ENCODE data around the gene URI1.
"Not testable (repeated sequence)": the region's sequence is repeated elsewhere in the genome, so short reads cannot be mapped to it uniquely, and the experiment has no call there.

URI1 gene

DNA sequence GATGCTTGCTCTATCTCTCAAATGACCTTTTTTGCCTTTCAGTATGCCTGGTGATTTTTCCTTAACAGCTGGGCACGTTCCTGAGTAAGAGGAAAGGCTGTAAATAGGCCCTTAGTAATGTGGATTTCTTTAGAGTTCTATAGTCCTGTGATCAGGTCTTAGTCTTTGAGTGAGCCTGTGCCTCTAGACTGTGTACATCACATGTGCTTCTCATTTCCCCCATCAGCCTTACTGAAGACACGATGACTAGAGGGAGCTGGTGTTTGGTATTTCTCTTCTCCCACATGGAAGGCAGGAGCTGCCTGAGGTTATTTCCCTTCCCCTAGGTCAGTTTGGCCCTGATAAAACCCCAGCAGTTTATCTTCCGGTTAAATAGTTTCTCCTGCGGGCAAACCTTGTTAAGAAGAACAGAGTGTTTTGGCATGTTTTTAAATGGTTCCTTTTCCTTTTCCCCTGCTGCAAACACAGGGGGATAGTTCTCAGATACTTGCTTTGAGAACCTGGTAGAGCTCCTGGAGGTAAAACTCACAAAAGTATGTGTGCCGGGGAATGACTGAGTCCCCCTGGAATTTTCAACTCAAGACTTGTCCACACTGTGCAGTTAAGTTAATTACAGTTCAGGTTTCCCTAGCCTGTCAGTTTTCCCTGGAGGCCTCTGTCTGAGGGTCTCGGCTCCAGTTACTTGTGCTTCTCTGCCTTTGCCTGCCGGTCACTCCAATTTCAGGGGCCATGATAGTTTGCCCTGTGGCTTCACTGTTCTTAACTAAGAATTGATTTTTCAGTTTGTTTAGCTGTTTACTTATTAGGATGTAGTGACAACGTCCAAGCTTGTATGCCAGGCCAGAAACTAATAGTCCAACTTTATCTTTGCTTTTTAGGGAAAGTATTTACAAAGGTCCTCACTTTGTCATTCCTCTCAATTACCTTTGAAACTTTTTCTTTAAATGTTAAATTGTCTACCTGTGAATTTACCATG, 94.4 kb downstream of the URI1 start:
- no peak for DNase-seq (ENCODE audit: low read depth in 1 of 2, low spot score in 1 of 2)

GRCh38 chr19:30037835-30038234, 95.8 kb downstream of the URI1 start:
- TF ChIP-seq, protein P1, sequence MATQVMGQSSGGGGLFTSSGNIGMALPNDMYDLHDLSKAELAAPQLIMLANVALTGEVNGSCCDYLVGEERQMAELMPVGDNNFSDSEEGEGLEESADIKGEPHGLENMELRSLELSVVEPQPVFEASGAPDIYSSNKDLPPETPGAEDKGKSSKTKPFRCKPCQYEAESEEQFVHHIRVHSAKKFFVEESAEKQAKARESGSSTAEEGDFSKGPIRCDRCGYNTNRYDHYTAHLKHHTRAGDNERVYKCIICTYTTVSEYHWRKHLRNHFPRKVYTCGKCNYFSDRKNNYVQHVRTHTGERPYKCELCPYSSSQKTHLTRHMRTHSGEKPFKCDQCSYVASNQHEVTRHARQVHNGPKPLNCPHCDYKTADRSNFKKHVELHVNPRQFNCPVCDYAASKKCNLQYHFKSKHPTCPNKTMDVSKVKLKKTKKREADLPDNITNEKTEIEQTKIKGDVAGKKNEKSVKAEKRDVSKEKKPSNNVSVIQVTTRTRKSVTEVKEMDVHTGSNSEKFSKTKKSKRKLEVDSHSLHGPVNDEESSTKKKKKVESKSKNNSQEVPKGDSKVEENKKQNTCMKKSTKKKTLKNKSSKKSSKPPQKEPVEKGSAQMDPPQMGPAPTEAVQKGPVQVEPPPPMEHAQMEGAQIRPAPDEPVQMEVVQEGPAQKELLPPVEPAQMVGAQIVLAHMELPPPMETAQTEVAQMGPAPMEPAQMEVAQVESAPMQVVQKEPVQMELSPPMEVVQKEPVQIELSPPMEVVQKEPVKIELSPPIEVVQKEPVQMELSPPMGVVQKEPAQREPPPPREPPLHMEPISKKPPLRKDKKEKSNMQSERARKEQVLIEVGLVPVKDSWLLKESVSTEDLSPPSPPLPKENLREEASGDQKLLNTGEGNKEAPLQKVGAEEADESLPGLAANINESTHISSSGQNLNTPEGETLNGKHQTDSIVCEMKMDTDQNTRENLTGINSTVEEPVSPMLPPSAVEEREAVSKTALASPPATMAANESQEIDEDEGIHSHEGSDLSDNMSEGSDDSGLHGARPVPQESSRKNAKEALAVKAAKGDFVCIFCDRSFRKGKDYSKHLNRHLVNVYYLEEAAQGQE (IDR thresholded peaks at IDR 0.05; ENCODE audit: insufficient replicate concordance, low read depth) = no peak
- TF ChIP-seq GABPA (IDR thresholded peaks at IDR 0.05; ENCODE audit: low read depth) = no peak
- TF ChIP-seq SPI1 (IDR thresholded peaks at IDR 0.05; ENCODE audit: borderline replicate concordance, low read depth) = no peak
- no peak for TF ChIP-seq POLR2AphosphoS5 (IDR thresholded peaks at IDR 0.05; ENCODE audit: low read depth)
- TF ChIP-seq, protein P2, sequence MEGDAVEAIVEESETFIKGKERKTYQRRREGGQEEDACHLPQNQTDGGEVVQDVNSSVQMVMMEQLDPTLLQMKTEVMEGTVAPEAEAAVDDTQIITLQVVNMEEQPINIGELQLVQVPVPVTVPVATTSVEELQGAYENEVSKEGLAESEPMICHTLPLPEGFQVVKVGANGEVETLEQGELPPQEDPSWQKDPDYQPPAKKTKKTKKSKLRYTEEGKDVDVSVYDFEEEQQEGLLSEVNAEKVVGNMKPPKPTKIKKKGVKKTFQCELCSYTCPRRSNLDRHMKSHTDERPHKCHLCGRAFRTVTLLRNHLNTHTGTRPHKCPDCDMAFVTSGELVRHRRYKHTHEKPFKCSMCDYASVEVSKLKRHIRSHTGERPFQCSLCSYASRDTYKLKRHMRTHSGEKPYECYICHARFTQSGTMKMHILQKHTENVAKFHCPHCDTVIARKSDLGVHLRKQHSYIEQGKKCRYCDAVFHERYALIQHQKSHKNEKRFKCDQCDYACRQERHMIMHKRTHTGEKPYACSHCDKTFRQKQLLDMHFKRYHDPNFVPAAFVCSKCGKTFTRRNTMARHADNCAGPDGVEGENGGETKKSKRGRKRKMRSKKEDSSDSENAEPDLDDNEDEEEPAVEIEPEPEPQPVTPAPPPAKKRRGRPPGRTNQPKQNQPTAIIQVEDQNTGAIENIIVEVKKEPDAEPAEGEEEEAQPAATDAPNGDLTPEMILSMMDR (IDR thresholded peaks at IDR 0.05; ENCODE audit: insufficient read depth, low read length) = no peak
- no peak for DNase-seq (ENCODE audit: low read depth in 1 of 2, low spot score in 1 of 2)
- no peaks in the 10 kb centered on the region for H3K27me3 ChIP-seq (ENCODE audit: insufficient read depth, poor library complexity, severe bottlenecking)
- no peak overlapping the region for H3K27ac ChIP-seq (replicated peaks)
- H3K4me3 ChIP-seq (replicated peaks; ENCODE audit: insufficient read depth, low read length) = no peak overlapping the region

More for the DNA sequence above, 94.4 kb downstream of the URI1 start:
- no peak overlapping the region for H3K27ac ChIP-seq (replicated peaks)
- TF ChIP-seq POLR2AphosphoS5 (IDR thresholded peaks at IDR 0.05; ENCODE audit: low read depth) = no peak
- TF ChIP-seq, protein P1 (IDR thresholded peaks at IDR 0.05; ENCODE audit: insufficient replicate concordance, low read depth) = no peak
- no peak for TF ChIP-seq SPI1 (IDR thresholded peaks at IDR 0.05; ENCODE audit: borderline replicate concordance, low read depth)
- TF ChIP-seq, protein P2 (IDR thresholded peaks at IDR 0.05; ENCODE audit: insufficient read depth, low read length) = no peak
- no peak for TF ChIP-seq GABPA (IDR thresholded peaks at IDR 0.05; ENCODE audit: low read depth)
- H3K27me3 ChIP-seq (ENCODE audit: insufficient read depth, poor library complexity, severe bottlenecking) = no peaks in the 10 kb centered on the region
- no peak overlapping the region for H3K4me3 ChIP-seq (replicated peaks; ENCODE audit: insufficient read depth, low read length)

GRCh38 chr19:30041931-30042330, 99.9 kb downstream of the URI1 start:
- not testable (repeated sequence) for H3K27ac ChIP-seq (replicated peaks); H3K4me3 ChIP-seq (replicated peaks; ENCODE audit: insufficient read depth, low read length); H3K27me3 ChIP-seq (ENCODE audit: insufficient read depth, poor library complexity, severe bottlenecking); DNase-seq (ENCODE audit: low read depth in 1 of 2, low spot score in 1 of 2)

DNA sequence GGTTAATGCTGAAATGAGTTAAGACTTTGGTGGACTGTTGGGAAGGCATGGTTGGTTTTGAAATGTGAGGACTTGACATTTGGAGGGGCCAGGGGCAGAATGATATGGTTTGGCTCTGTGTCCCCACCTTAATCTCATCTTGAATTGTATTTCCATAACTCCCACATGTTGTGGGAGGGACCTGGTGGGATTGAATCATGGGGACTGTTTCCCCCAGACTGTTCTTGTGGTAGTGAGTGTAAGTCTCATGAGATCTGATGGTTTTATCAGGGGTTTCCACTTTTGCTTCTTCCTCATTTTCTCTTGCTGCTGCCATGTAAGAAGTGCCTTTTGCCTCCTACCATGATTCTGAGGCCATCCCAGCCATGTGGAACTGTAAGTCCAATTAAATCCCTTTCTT, 101.0 kb downstream of the URI1 start:
- not testable (repeated sequence) for H3K4me3 ChIP-seq (replicated peaks; ENCODE audit: insufficient read depth, low read length); H3K27me3 ChIP-seq (ENCODE audit: insufficient read depth, poor library complexity, severe bottlenecking); DNase-seq (ENCODE audit: low read depth in 1 of 2, low spot score in 1 of 2); H3K27ac ChIP-seq (replicated peaks)
